B cell (primary cell): ENCODE data around the gene WDR18. TPM values are rescaled to one million over a fixed set of nuclear protein-coding genes. Genes with fewer than 3 reads are reported as not detected.

ENCODE experiments used
- ATAC-seq: fragments of 200-7000 bp; cut with Tn5 transposase; one replicate; pipeline ENCODE4 v1.10.0; 2021; ENCODE audit warnings: low read depth, mild to moderate bottlenecking, moderate number of reproducible peaks, moderate library complexity
- CTCF ChIA-PET: fragments of 350-600 bp; sonication (Branson Sonifier 250); formaldehyde crosslinking; loops from one replicate; lab custom pipeline; 2021; ENCODE audit warnings: antibody characterized with exemption, inconsistent platforms; lab: Charles Lee
- POLR2A ChIA-PET: fragments of 350-600 bp; sonication (Branson Sonifier 250); formaldehyde crosslinking; loops from one replicate; lab custom pipeline; 2021; ENCODE audit warnings: antibody characterized with exemption; lab: Charles Lee
- DNase-seq: peaks from one replicate; pipeline ENCODE4 v3.0.0; 2013
- H2AFZ ChIP-seq: 2 replicates; pipeline ENCODE4 v1.6.1; 2012; ENCODE audit warnings: mild to moderate bottlenecking, low read depth, low read length; ENCODE audit not compliant: insufficient read depth, poor library complexity, severe bottlenecking
- H3K27ac ChIP-seq, 2 donors: 1 replicate in 1 of 2; 2 replicates in 1 of 2; pipeline ENCODE4 v1.5.1; 2012 to 2013; ENCODE audit warnings: low read length in 2 of 2, mild to moderate bottlenecking in 2 of 2, moderate library complexity in 1 of 2
- H3K27me3 ChIP-seq, 4 experiments: fragments of 200-600 bp in 1 of 4; sonication (generic) in 1 of 4; replicated peaks in 1 of 4; 1 replicate in 2 of 4; 2 replicates in 2 of 4; pipeline versions ENCODE4 v1.6.1 to v1.7.0; 2013 to 2016; ENCODE audit warnings: low read length in 3 of 4, mild to moderate bottlenecking in 2 of 4, mixed read lengths in 1 of 4, moderate library complexity in 1 of 4; ENCODE audit not compliant: insufficient read depth in 4 of 4, control insufficient read depth in 3 of 4; ENCODE audit errors: control extremely low read depth in 1 of 4
- H3K36me3 ChIP-seq, 2 experiments: replicated peaks in 1 of 2; 1 replicate in 1 of 2; 2 replicates in 1 of 2; pipeline versions ENCODE4 v1.6.1 to v1.7.1; 2013; ENCODE audit warnings: low read length in 1 of 2; ENCODE audit not compliant: insufficient read depth in 2 of 2, control insufficient read depth in 1 of 2; ENCODE audit errors: control extremely low read depth in 1 of 2, extremely low read depth in 1 of 2
- H3K4me1 ChIP-seq, 2 donors: fragments of 200-600 bp in 1 of 2; sonication (generic) in 1 of 2; 1 replicate in 1 of 2; 2 replicates in 1 of 2; pipeline versions ENCODE4 v1.5.1 to v1.6.1; 2013 to 2017; ENCODE audit warnings: low read length in 2 of 2; ENCODE audit not compliant: control insufficient read depth in 2 of 2, insufficient read depth in 2 of 2
- H3K4me2 ChIP-seq: replicated peaks from 2 replicates; pipeline ENCODE3; 2012; ENCODE audit warnings: mild to moderate bottlenecking, low read depth, low read length; ENCODE audit not compliant: poor library complexity, severe bottlenecking
- H3K4me3 ChIP-seq, 5 experiments: fragments of 200-600 bp in 1 of 5; sonication (generic) in 1 of 5; 1 replicate in 3 of 5; 2 replicates in 2 of 5; pipeline versions ENCODE4 v1.5.1 to v1.7.0; 2011 to 2016; ENCODE audit warnings: low read length in 4 of 5, mild to moderate bottlenecking in 4 of 5, low read depth in 2 of 5, control low read depth in 1 of 5, moderate library complexity in 1 of 5; ENCODE audit not compliant: insufficient read depth in 1 of 5; ENCODE audit errors: control extremely low read depth in 1 of 5, extremely low read depth in 1 of 5
- H3K79me2 ChIP-seq: fragments of 200-600 bp; sonication (generic); one replicate; pipeline ENCODE4 v1.6.0; 2016; ENCODE audit warnings: low read length; ENCODE audit not compliant: control insufficient read depth, insufficient read depth
- H3K9ac ChIP-seq: fragments of 200-600 bp; sonication (generic); 2 replicates; pipeline ENCODE4 v1.6.1; 2017; ENCODE audit warnings: mild to moderate bottlenecking, low read length, moderate library complexity
- H3K9me3 ChIP-seq, 3 donors: one replicate each; pipeline versions ENCODE4 v1.6.1 to v1.7.1; 2013; ENCODE audit warnings: low read length in 2 of 3; ENCODE audit not compliant: control insufficient read depth in 2 of 3, insufficient read depth in 1 of 3; ENCODE audit errors: control extremely low read depth in 1 of 3
- H4K20me1 ChIP-seq: 2 replicates; pipeline ENCODE4 v1.6.0; 2012; ENCODE audit warnings: mild to moderate bottlenecking, low read length; ENCODE audit not compliant: insufficient read depth, control insufficient read depth, poor library complexity, severe bottlenecking
- H3K27ac Mint-ChIP-seq: one replicate; pipeline ENCODE4 v1.8.0; 2021; ENCODE audit warnings: mixed read lengths
- H3K27me3 Mint-ChIP-seq: one replicate; pipeline ENCODE4 v1.8.0; 2021; ENCODE audit warnings: mixed read lengths
- H3K4me1 Mint-ChIP-seq: one replicate; pipeline ENCODE4 v1.8.0; 2021; ENCODE audit warnings: mixed read lengths
- H3K4me3 Mint-ChIP-seq: one replicate; pipeline ENCODE4 v1.8.0; 2021; ENCODE audit warnings: mixed read lengths
- H3K9me3 Mint-ChIP-seq: one replicate; pipeline ENCODE4 v1.8.0; 2022; ENCODE audit warnings: mixed read lengths; ENCODE audit not compliant: insufficient read depth
- EZH2 ChIP-seq: IDR thresholded peaks from 2 replicates; pipeline ENCODE4 v1.6.1; 2012; ENCODE audit warnings: borderline replicate concordance, low read depth, mild to moderate bottlenecking, moderate library complexity, low read length; ENCODE audit not compliant: insufficient read depth, poor library complexity, severe bottlenecking
- WGBS: methylation state at CpG from one replicate; pipeline ENCODE4 v1.1.5; 2013; ENCODE audit warnings: missing lambda C conversion rate; ENCODE audit not compliant: insufficient coverage; 5-methylcytosine and 5-hydroxymethylcytosine counted together
- intact Hi-C: fragments of 100-400 bp; cut with micrococcal nuclease; formaldehyde crosslinking; loops from one replicate; pipeline ENCODE4 v1.10.0; 2022
- polyA plus RNA-seq: library from polyadenylated mRNA; depleted of rRNA; stranded (reverse); fragments of >200 nt; gene quantifications from 2 replicates; pipeline ENCODE4 v1.2.3, GENCODE V29; 2012
- total RNA-seq, 2 donors: library from RNA; stranded (reverse); fragments of 120-200 nt in 1 of 2; gene quantifications; 1 replicate in 1 of 2; 2 replicates in 1 of 2; pipeline versions ENCODE4 v1.2.3 to v1.2.4, GENCODE V29; 2013 to 2022
- TF ChIP-seq, protein P1 (sequence below): fragments of 200-600 bp; IDR thresholded peaks from one replicate; pipeline ENCODE4 v1.8.0; 2022; ENCODE audit warnings: antibody characterized with exemption, mild to moderate bottlenecking

The WDR18 gene
- total and polyA plus RNA-seq, 2 donors (not counting 1 experiment from before 2014, with no cell fraction given), result 48.5 to 60.5 TPM

DNA sequence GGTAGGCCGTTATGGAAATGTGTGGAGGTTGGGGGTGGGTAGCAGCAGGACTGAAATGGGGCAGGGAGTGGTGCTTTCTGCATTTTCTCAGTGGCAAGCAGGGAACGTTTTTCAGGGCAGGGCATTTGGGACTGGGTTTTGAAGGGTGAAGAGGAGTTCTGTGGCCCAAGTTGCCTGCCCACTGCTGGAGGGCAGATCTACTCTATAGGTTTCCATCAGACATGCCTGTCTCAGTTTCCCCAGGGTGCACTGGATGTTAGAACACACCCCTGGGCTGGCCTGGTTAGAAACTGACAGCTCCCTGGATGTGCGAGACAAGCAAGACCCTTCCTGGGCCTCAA is 15.2 kb downstream of the WDR18 start:
- ATAC-seq (no peak), DNase-seq (no peak)
- Mint-ChIP-seq H3K27me3 (peaks cover 27% of the 10 kb centered on the region), H3K27ac (no peak overlapping the region), H3K9me3 (no peaks in the 10 kb centered on the region), H3K4me3 (peak overlapping the region; percentile 67), H3K4me1 (peaks cover 16% of the 10 kb centered on the region)
- Histone ChIP-seq H3K4me3 (no peak overlapping the region), H3K36me3 (peaks cover 0 to 5% of the 10 kb centered on the region in 2 experiments), H3K27ac (no peak overlapping the region), H3K9me3 (peaks cover 0 to 6% (median 0%) of the 10 kb centered on the region in 3 donors), H3K4me2 (no peak overlapping the region), H3K4me1 (peaks cover 22 to 23% of the 10 kb centered on the region in 2 donors), H3K79me2 (no peaks in the 10 kb centered on the region), H3K9ac (no peak overlapping the region), H4K20me1 (peaks cover 19% of the 10 kb centered on the region), H2AFZ (no peak overlapping the region), H3K27me3 (peaks cover 0 to 67% (median 34%) of the 10 kb centered on the region in 4 experiments)
- TF ChIP-seq EZH2, result no peak
- TF ChIP-seq, protein P1, sequence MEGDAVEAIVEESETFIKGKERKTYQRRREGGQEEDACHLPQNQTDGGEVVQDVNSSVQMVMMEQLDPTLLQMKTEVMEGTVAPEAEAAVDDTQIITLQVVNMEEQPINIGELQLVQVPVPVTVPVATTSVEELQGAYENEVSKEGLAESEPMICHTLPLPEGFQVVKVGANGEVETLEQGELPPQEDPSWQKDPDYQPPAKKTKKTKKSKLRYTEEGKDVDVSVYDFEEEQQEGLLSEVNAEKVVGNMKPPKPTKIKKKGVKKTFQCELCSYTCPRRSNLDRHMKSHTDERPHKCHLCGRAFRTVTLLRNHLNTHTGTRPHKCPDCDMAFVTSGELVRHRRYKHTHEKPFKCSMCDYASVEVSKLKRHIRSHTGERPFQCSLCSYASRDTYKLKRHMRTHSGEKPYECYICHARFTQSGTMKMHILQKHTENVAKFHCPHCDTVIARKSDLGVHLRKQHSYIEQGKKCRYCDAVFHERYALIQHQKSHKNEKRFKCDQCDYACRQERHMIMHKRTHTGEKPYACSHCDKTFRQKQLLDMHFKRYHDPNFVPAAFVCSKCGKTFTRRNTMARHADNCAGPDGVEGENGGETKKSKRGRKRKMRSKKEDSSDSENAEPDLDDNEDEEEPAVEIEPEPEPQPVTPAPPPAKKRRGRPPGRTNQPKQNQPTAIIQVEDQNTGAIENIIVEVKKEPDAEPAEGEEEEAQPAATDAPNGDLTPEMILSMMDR, result no peak
- ChIA-PET CTCF (interaction anchor here (2.4 kb wide), 1 partner anchor 15 kb away, joined by 8 read pairs; the partner anchor contains the start of gene WDR18), POLR2A (no interaction called here)
- WGBS, result 53% methylated on average over 3 of the region's 3 CpGs
- intact Hi-C loops, result no loop called here

DNA sequence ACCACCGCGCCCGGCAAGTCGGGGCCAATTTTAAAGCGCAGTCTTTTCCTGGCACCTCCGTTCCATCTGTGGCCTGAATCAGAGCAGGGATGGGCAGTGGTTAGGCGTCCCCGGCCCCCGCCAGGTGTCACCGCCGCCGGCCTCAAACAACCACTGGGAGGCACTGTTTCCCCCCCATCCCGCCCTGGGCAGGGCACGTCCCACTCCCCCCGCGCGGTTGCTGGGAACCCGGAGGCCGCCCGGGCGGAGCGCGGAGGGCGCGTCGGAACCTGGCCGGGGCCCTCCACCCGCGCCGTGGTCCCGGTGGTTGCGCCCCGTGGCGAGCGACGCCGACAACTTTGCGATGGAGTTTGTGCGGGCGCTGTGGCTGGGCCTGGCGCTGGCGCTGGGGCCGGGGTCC is 15.9 kb downstream of the WDR18 start, which contains the start of gene GRIN3B:
TSS of gene GRIN3B (plus strand) at position 325 of the 400 bp plus-strand sequence. CDS start at position 344, 19 bp downstream.
- Histone ChIP-seq H3K27ac (no peak within 1 kb of the TSS), H3K9me3 (peaks cover 0 to 6% (median 0%) of the 10 kb centered on the region in 3 donors), H3K36me3 (no peaks in the 10 kb centered on the region), H3K27me3 (peaks cover 0 to 67% (median 34%) of the 10 kb centered on the region in 4 experiments), H3K4me2 (peak within 1 kb of the TSS; percentile 72), H4K20me1 (peaks cover 19% of the 10 kb centered on the region), H3K4me3 (peak within 1 kb of the TSS in 2 of 5 experiments; percentile 8 to 15), H3K4me1 (peaks cover 22 to 23% of the 10 kb centered on the region in 2 donors), H2AFZ (no peak within 1 kb of the TSS), H3K79me2 (no peaks in the 10 kb centered on the region), H3K9ac (no peak within 1 kb of the TSS)
- Mint-ChIP-seq H3K27ac (no peak within 1 kb of the TSS), H3K27me3 (peaks cover 27% of the 10 kb centered on the region), H3K4me1 (peaks cover 16% of the 10 kb centered on the region), H3K9me3 (no peaks in the 10 kb centered on the region), H3K4me3 (peak within 1 kb of the TSS; percentile 67)
- WGBS, result under 1% methylated on average over 43 of the region's 43 CpGs
- intact Hi-C loops, result no loop called here
- ChIA-PET CTCF (interaction anchor here (0.6 kb wide), 1 partner anchor 80 kb away, joined by 3 read pairs; no protein-coding TSS in a partner anchor), POLR2A (no interaction called here)
- DNase-seq (peak; percentile 78), ATAC-seq (peak; percentile 22)
- TF ChIP-seq EZH2, result no peak
- TF ChIP-seq, protein P1, result peak; percentile 56
